ENCODE results near the gene LDLRAD4. TPM values are rescaled to one million over a fixed set of nuclear protein-coding genes. Genes with fewer than 3 reads are reported as not detected.

Gene LDLRAD4
- total and polyA plus RNA-seq, 2 experiments from 2014 or later: 0.73 to 1.9 TPM

GRCh38 chr18:13213036-13213795 is 5.3 kb upstream of the LDLRAD4 start:
- Mint-ChIP-seq H3K27ac (no peak overlapping the region), H3K9me3 (peaks cover 2% of the 10 kb centered on the region; the same call in 1 of the 3 replicates), H3K4me1 (peaks cover 6% of the 10 kb centered on the region), H3K36me3 (ENCODE audit: low read depth) (no peaks in the 10 kb centered on the region; the same call in 2 of the 3 replicates), H3K4me3 (no peak overlapping the region), H3K27me3 (ENCODE audit: insufficient read depth, low read depth, poor library complexity) (peaks cover 22% of the 10 kb centered on the region)
- ATAC-seq: no peak
- H3K4me3 ChIP-seq: no peak overlapping the region
- no peaks in the 10 kb centered on the region for H3K79me2 ChIP-seq (replicated peaks; ENCODE audit: insufficient read depth)
- H3K9me2 ChIP-seq (ENCODE audit: insufficient read depth): no peaks in the 10 kb centered on the region
- DNase-seq (ENCODE audit: low spot score): no peak
- no peaks in the 10 kb centered on the region; the same call in 1 of the 2 replicates for H3K36me3 ChIP-seq (ENCODE audit: insufficient read depth)
- H3K4me1 ChIP-seq (ENCODE audit: insufficient read depth): peaks cover 6% of the 10 kb centered on the region
- H3F3A ChIP-seq (replicated peaks; ENCODE audit: low read depth): no peaks in the 10 kb centered on the region; the same call in 1 of the 2 replicates
- TF ChIP-seq ZNF462 (CRISPR knock-in tag; IDR thresholded peaks at IDR 0.05) (no peak), NANOG (IDR thresholded peaks at IDR 0.05; ENCODE audit: borderline replicate concordance) (no peak), EZH2phosphoT487 (IDR thresholded peaks at IDR 0.05; ENCODE audit: unreplicated experiment) (no peak), POLR2AphosphoS5 (IDR thresholded peaks at IDR 0.05; ENCODE audit: low read depth) (no peak), EZH2 (IDR thresholded peaks at IDR 0.05; ENCODE audit: low read depth, unreplicated experiment) (no peak), ZNF331 (CRISPR knock-in tag; IDR thresholded peaks at IDR 0.05; ENCODE audit: low read depth) (no peak), JUNB (IDR thresholded peaks at IDR 0.05; ENCODE audit: unreplicated experiment) (no peak), ZNF114 (CRISPR knock-in tag; IDR thresholded peaks at IDR 0.05) (no peak), STAT1 (IDR thresholded peaks at IDR 0.05; ENCODE audit: unreplicated experiment) (no peak), CREB1 (CRISPR knock-in tag; IDR thresholded peaks at IDR 0.05; ENCODE audit: low read depth) (no peak)
- TF ChIP-seq, protein P1, sequence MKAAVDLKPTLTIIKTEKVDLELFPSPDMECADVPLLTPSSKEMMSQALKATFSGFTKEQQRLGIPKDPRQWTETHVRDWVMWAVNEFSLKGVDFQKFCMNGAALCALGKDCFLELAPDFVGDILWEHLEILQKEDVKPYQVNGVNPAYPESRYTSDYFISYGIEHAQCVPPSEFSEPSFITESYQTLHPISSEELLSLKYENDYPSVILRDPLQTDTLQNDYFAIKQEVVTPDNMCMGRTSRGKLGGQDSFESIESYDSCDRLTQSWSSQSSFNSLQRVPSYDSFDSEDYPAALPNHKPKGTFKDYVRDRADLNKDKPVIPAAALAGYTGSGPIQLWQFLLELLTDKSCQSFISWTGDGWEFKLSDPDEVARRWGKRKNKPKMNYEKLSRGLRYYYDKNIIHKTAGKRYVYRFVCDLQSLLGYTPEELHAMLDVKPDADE (IDR thresholded peaks at IDR 0.05): no peak
- TF ChIP-seq, protein P2, sequence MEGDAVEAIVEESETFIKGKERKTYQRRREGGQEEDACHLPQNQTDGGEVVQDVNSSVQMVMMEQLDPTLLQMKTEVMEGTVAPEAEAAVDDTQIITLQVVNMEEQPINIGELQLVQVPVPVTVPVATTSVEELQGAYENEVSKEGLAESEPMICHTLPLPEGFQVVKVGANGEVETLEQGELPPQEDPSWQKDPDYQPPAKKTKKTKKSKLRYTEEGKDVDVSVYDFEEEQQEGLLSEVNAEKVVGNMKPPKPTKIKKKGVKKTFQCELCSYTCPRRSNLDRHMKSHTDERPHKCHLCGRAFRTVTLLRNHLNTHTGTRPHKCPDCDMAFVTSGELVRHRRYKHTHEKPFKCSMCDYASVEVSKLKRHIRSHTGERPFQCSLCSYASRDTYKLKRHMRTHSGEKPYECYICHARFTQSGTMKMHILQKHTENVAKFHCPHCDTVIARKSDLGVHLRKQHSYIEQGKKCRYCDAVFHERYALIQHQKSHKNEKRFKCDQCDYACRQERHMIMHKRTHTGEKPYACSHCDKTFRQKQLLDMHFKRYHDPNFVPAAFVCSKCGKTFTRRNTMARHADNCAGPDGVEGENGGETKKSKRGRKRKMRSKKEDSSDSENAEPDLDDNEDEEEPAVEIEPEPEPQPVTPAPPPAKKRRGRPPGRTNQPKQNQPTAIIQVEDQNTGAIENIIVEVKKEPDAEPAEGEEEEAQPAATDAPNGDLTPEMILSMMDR (conservative IDR thresholded peaks at IDR 0.05; ENCODE audit: low read depth in 2 of 2): no peak
- TF ChIP-seq, protein P3, sequence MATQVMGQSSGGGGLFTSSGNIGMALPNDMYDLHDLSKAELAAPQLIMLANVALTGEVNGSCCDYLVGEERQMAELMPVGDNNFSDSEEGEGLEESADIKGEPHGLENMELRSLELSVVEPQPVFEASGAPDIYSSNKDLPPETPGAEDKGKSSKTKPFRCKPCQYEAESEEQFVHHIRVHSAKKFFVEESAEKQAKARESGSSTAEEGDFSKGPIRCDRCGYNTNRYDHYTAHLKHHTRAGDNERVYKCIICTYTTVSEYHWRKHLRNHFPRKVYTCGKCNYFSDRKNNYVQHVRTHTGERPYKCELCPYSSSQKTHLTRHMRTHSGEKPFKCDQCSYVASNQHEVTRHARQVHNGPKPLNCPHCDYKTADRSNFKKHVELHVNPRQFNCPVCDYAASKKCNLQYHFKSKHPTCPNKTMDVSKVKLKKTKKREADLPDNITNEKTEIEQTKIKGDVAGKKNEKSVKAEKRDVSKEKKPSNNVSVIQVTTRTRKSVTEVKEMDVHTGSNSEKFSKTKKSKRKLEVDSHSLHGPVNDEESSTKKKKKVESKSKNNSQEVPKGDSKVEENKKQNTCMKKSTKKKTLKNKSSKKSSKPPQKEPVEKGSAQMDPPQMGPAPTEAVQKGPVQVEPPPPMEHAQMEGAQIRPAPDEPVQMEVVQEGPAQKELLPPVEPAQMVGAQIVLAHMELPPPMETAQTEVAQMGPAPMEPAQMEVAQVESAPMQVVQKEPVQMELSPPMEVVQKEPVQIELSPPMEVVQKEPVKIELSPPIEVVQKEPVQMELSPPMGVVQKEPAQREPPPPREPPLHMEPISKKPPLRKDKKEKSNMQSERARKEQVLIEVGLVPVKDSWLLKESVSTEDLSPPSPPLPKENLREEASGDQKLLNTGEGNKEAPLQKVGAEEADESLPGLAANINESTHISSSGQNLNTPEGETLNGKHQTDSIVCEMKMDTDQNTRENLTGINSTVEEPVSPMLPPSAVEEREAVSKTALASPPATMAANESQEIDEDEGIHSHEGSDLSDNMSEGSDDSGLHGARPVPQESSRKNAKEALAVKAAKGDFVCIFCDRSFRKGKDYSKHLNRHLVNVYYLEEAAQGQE (IDR thresholded peaks at IDR 0.05; ENCODE audit: unreplicated experiment): no peak
- H4K20me1 ChIP-seq (replicated peaks; ENCODE audit: insufficient read depth): no peaks in the 10 kb centered on the region
- peaks cover 29% of the 10 kb centered on the region for H3K27me3 ChIP-seq (ENCODE audit: insufficient read depth)
- no peak overlapping the region for H3K4me2 ChIP-seq
- peak overlapping the region; percentile 56 for H2AFZ ChIP-seq
- no peak overlapping the region for H3K27ac ChIP-seq (ENCODE audit: low read depth)

All from GM23338 (cell line).